Measurements from ENCODE around the gene IPO7. TPM values are rescaled to one million over a fixed set of nuclear protein-coding genes. Genes with fewer than 3 reads are reported as not detected.
A peak's percentile ranks its signal among the peaks of the same experiment; 100 is the strongest.

Gene IPO7
- 100 to 1,000 TPM; 161 to 163 TPM for total RNA-seq
- 164 TPM for polyA plus RNA-seq (2013, experiment 1 of 2)
- 150 TPM for polyA plus RNA-seq (2013, experiment 2 of 2)
- long read RNA-seq, experiment 1, full-length matches to known transcripts = 2 of 73 reads
- long read RNA-seq, experiment 1, partial matches to known transcripts = 61 of 73 reads
- long read RNA-seq, experiment 1, other reads (novel, unspliced or antisense) = 10 of 73 reads
- long read RNA-seq, experiment 2, full-length matches to known transcripts = 17 of 42 reads
- long read RNA-seq, experiment 2, partial matches to known transcripts = 22 of 42 reads
- long read RNA-seq, experiment 2, other reads (novel, unspliced or antisense) = 3 of 42 reads
- long read RNA-seq, experiment 3, full-length matches to known transcripts = 30 of 88 reads
- long read RNA-seq, experiment 3, partial matches to known transcripts = 44 of 88 reads
- long read RNA-seq, experiment 3, other reads (novel, unspliced or antisense) = 14 of 88 reads
- long read RNA-seq, experiment 4, partial matches to known transcripts = 31 of 32 reads
- long read RNA-seq, experiment 4, other reads (novel, unspliced or antisense) = 1 of 32 reads

DNA sequence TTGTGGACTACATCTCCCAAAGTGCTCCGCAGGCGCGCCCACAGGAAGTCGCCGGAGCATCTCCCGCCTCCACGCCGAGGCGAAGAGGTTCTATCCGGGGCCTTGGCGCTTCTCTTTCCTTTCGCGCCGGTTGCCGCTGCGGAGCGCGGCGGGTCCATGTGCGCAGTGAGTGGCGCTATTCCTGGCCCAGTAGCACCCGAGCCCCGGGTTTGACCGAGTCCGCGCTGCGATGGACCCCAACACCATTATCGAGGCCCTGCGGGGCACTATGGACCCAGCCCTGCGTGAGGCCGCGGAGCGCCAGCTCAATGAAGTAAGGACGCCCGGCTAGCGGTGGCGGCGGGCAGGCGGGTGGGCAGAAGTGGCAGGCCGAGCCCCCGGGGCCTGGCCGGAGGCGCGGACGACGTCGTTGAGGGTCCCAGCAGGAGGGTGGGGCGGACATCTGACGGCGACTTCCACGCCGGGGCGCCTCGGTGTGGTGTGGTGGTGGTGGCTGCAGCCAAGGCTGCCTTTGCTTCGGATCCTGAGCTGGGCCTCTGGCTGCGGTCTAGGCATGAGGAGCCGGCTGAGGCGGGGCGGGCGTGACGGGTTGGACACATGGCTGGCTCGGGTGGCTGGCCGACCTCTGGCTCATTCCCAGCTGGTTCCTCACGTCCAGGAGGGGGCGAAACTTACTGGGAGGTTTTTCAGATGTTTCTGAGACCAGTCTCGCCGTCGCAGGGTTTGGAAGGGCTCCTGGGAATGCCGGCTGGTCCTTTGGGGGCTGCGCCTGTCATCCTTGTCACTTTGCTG is at the start of gene IPO7:
IPO7 (plus strand) TSS at position 118 of the 792 bp plus-strand sequence; CDS start at position 230, 112 bp downstream.
- H3K9ac ChIP-seq (ENCODE audit: extremely low read depth, low read length, poor library complexity, severe bottlenecking) = peak within 1 kb of the TSS; percentile 94
- WGBS, 2 experiments (ENCODE audit: insufficient coverage in 1 of 2, insufficient read length in 1 of 2) = 0% methylated on average over 20 to 70 of the region's 70 CpGs
- peaks cover 15% of the 10 kb centered on the region for H3K36me3 Mint-ChIP-seq (ENCODE audit: low read depth)
- H3K4me1 Mint-ChIP-seq = peaks cover 24% of the 10 kb centered on the region
- no peaks in the 10 kb centered on the region for H3K27me3 Mint-ChIP-seq (ENCODE audit: insufficient read depth)
- H3K4me3 ChIP-seq (ENCODE audit: low read length) = peak within 1 kb of the TSS; percentile 96
- H3K27ac ChIP-seq (ENCODE audit: low read depth, low read length) = peak within 1 kb of the TSS; percentile 93
- DNase-seq = peak; percentile 96
- H3K27me3 ChIP-seq (ENCODE audit: control insufficient read depth, insufficient read depth, low read length, poor library complexity, severe bottlenecking) = no peaks in the 10 kb centered on the region
- peaks cover 26% of the 10 kb centered on the region for H3K36me3 ChIP-seq (ENCODE audit: control insufficient read depth, insufficient read depth, low read length)
- no peaks in the 10 kb centered on the region for H3K9me3 ChIP-seq (ENCODE audit: control insufficient read depth, low read length)
- H3K4me3 Mint-ChIP-seq = peak within 1 kb of the TSS; percentile 99
- H3K27ac Mint-ChIP-seq = peak within 1 kb of the TSS; percentile 96
- TF ChIP-seq, protein P1, sequence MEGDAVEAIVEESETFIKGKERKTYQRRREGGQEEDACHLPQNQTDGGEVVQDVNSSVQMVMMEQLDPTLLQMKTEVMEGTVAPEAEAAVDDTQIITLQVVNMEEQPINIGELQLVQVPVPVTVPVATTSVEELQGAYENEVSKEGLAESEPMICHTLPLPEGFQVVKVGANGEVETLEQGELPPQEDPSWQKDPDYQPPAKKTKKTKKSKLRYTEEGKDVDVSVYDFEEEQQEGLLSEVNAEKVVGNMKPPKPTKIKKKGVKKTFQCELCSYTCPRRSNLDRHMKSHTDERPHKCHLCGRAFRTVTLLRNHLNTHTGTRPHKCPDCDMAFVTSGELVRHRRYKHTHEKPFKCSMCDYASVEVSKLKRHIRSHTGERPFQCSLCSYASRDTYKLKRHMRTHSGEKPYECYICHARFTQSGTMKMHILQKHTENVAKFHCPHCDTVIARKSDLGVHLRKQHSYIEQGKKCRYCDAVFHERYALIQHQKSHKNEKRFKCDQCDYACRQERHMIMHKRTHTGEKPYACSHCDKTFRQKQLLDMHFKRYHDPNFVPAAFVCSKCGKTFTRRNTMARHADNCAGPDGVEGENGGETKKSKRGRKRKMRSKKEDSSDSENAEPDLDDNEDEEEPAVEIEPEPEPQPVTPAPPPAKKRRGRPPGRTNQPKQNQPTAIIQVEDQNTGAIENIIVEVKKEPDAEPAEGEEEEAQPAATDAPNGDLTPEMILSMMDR (conservative IDR thresholded peaks at IDR 0.05) = peak; percentile 52
- no peaks in the 10 kb centered on the region for H3K4me1 ChIP-seq (ENCODE audit: control insufficient read depth, insufficient read depth, low read length)
- H3K9me3 Mint-ChIP-seq = no peaks in the 10 kb centered on the region

DNA sequence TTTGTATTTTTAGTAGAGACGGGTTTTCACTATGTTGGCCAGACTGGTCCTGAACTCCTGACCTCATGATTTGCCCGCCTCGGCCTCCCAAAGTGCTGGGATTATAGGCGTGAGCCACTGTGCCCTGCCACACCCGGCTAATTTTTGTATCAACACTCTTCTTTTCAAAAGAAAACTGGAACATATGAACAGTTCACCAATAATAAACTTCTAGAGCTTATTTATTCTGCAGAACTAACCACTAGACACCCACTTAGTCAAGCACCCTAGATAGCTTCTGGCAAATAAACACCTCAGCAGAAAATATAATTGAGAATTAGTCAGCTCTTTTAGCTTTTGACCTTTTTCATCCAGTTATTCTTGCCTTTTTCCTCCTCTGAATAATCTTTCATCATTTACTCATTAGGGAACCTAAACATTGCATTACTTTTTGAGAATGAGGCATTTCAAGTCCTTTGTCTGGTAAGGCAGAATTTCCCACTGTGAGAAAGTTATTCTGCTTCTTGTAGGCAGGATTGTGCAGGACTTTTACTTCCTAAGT is 42.7 kb upstream of the IPO7 start:
- no peak overlapping the region for H3K4me3 Mint-ChIP-seq
- H3K4me1 ChIP-seq (ENCODE audit: control insufficient read depth, insufficient read depth, low read length) = peaks cover 2% of the 10 kb centered on the region
- DNase-seq = no peak
- peaks cover 10% of the 10 kb centered on the region for H3K4me1 Mint-ChIP-seq
- 72 to 74% methylated on average over 5 of the region's 5 CpGs for WGBS, 2 experiments (ENCODE audit: insufficient coverage in 1 of 2, insufficient read length in 1 of 2)
- no peak overlapping the region for H3K27ac ChIP-seq (ENCODE audit: low read depth, low read length)
- H3K9me3 ChIP-seq (ENCODE audit: control insufficient read depth, low read length) = no peaks in the 10 kb centered on the region
- no peaks in the 10 kb centered on the region for H3K36me3 Mint-ChIP-seq (ENCODE audit: low read depth)
- TF ChIP-seq, protein P1 (conservative IDR thresholded peaks at IDR 0.05) = no peak
- no peak overlapping the region for H3K27ac Mint-ChIP-seq
- H3K9ac ChIP-seq (ENCODE audit: extremely low read depth, low read length, poor library complexity, severe bottlenecking) = no peak overlapping the region
- H3K4me3 ChIP-seq (ENCODE audit: low read length) = no peak overlapping the region
- H3K9me3 Mint-ChIP-seq = no peaks in the 10 kb centered on the region
- no peaks in the 10 kb centered on the region for H3K27me3 ChIP-seq (ENCODE audit: control insufficient read depth, insufficient read depth, low read length, poor library complexity, severe bottlenecking)
- H3K36me3 ChIP-seq (ENCODE audit: control insufficient read depth, insufficient read depth, low read length) = no peaks in the 10 kb centered on the region
- no peaks in the 10 kb centered on the region for H3K27me3 Mint-ChIP-seq (ENCODE audit: insufficient read depth)

DNA sequence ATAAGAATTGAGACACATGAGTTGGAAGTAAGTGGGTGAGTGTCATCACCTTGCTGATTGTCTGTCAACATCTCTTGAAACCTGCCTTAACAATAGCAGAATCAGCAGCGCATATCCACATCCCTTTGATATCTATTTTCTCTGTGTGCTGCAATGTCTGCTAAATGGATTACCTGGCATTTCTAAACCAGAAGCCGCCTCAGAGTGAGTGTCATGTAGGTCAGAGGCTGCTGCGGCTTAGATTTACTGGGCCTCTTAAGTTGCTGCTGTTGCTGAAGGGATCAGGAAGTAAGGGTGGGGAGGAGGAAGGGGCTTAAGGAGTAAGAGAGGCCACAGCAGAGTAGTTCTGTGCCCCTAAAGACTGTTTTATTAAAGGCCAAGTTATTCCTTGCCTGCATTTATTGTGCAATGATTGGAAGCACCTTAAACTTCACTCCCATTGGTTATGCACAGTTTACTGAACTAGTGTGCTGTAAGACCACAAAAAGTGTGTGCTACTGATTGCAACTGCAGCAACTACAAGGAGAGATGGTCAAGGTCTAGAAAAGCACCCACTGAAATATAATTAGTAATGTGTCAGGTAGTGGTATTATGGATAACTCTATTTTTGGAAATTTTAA is 40.3 kb upstream of the IPO7 start:
- no peaks in the 10 kb centered on the region for H3K27me3 ChIP-seq (ENCODE audit: control insufficient read depth, insufficient read depth, low read length, poor library complexity, severe bottlenecking)
- H3K4me1 ChIP-seq (ENCODE audit: control insufficient read depth, insufficient read depth, low read length) = peaks cover 2% of the 10 kb centered on the region
- WGBS, 2 experiments (ENCODE audit: insufficient coverage in 1 of 2, insufficient read length in 1 of 2) = 53 to 78% methylated on average over 1 to 3 of the region's 3 CpGs
- H3K9ac ChIP-seq (ENCODE audit: extremely low read depth, low read length, poor library complexity, severe bottlenecking) = no peak overlapping the region
- no peaks in the 10 kb centered on the region for H3K36me3 Mint-ChIP-seq (ENCODE audit: low read depth)
- H3K9me3 ChIP-seq (ENCODE audit: control insufficient read depth, low read length) = no peaks in the 10 kb centered on the region
- peaks cover 23% of the 10 kb centered on the region for H3K4me1 Mint-ChIP-seq
- no peaks in the 10 kb centered on the region for H3K36me3 ChIP-seq (ENCODE audit: control insufficient read depth, insufficient read depth, low read length)
- TF ChIP-seq, protein P1 (conservative IDR thresholded peaks at IDR 0.05) = no peak
- H3K27ac Mint-ChIP-seq = peak overlapping the region; percentile 24
- peak; percentile 61 for DNase-seq
- H3K27ac ChIP-seq (ENCODE audit: low read depth, low read length) = no peak overlapping the region
- H3K4me3 ChIP-seq (ENCODE audit: low read length) = no peak overlapping the region
- H3K9me3 Mint-ChIP-seq = no peaks in the 10 kb centered on the region
- no peak overlapping the region for H3K4me3 Mint-ChIP-seq
- no peaks in the 10 kb centered on the region for H3K27me3 Mint-ChIP-seq (ENCODE audit: insufficient read depth)

Data from endodermal cell (in vitro differentiated cells).